Measurements from ENCODE around the gene ADGRG1.
A peak's percentile ranks its signal among the peaks of the same experiment; 100 is the strongest.

The ADGRG1 gene

GRCh38 chr16:57620335-57621231, 7.8 kb upstream of the ADGRG1 start:
- no peak for DNase-seq

- no peak for DNase-seq
Observed at GRCh38 chr16:57621521-57622271, 6.7 kb upstream of the ADGRG1 start.

DNA sequence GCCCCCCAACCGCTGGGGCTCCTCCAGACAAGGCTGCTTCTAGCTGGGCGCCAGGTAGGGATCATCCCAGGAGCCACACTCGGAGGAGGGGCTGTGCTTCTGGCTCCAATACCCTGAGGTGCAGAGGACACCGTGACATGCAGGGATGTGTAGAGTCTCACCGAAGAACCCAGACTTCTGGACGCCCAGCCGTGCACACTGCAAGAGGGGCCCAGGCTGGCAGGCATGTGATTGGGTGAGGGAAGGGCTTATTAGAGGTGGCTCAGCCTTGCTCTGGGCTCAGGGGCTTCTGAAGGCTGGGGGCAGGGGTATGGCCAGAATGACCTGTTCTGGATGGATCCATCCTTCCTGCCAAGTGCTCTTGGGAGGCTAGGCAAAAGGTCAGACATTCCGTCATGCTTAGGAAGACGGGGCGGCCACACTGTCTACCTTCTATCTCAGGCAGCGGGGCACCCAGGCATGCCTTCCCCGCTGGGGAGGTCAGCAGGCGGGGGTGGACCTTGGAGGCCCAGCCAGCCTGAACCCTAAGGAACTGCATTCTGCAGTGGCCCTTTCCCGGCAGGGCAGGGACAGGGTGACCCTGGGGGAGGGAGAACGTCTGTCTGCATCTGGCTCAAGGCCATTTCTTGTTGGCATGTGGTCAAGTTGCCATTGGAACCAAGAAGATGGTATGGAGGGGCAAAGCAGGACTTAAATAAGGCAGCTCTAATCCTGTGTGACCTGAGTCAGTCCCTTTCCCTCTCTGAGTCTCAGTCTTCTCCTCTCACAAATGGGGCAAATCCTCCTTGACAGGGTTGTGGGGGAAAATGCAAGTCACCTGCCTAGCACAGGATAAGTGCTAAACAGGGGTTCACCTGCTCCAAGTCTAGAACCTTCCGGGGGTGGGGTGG, 5.8 kb upstream of the ADGRG1 start:
- DNase-seq: no peak

DNA sequence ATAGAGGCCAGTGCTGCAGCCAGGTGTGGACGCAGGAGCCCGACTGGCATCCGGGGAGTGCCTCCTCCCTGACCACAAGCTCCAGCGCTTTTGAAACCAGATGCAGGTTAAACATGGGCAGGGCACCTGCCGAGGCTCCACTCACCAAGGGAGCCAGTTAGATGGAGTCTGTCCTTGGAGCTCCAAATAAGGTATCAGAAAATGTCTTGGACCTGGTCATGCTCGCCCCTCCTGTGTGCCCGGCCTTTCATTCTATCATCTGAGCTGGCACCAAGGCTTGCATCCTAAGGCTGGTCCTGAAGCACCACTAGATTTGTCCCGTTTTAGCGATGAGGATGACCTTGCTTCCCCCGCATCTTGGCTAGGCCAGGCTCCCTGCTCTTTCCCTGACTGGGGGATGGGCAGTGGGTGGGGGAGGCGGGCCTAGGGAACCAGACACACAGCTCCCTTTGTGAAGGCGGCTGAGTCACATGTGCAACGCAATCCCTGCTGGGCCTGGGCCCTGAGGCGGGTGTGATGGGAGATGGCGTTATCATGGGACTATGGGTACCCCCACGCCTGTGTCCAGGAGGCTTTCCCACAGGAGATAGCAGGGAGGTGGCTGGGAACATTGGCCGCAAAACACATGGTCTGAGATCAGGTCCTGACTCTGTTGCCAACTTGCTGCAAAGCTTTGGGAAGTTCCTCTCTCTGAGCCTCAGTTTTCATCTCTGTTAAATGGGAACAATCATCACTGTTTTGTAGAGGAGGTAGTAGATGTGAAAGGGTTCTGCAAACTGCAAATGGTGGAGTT, 5.0 kb upstream of the ADGRG1 start:
- no peak for DNase-seq

- DNase-seq: no peak
Observed at GRCh38 chr16:57624044-57624688, 4.3 kb upstream of the ADGRG1 start.

DNA sequence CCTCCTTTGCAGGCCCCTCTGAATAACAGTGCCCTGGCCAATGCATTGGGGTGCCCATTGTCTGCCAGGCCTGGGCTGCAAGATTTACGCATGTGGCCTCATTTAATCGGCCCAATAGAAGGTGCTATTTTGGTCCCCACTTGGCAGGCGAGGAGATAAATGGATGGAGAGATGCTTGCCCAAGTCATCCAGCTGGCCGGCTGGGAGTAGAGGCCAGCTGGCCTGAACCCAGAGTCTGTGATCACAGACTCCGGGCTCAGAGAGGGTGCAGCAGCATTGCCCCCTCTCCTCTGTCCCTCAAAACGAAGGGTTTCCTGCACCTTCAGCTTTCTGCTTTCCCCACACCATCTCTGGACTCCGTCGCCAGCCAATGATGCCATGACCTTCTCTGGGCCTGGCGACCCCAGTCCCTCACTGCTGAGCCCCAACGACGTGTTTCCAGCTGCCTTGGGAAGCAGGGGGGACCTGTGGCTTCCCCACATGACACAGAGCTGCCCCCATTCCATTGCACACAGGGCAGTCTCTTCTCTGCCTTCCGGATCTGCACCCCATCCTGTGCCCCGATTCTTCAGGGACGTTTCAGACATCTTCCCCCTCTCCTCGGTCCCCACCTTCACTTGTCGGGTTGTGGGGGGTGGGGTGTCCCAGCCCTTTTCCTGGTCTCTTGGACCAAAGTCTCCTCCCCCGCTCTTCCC, 3.5 kb upstream of the ADGRG1 start:
- no peak for DNase-seq

DNA sequence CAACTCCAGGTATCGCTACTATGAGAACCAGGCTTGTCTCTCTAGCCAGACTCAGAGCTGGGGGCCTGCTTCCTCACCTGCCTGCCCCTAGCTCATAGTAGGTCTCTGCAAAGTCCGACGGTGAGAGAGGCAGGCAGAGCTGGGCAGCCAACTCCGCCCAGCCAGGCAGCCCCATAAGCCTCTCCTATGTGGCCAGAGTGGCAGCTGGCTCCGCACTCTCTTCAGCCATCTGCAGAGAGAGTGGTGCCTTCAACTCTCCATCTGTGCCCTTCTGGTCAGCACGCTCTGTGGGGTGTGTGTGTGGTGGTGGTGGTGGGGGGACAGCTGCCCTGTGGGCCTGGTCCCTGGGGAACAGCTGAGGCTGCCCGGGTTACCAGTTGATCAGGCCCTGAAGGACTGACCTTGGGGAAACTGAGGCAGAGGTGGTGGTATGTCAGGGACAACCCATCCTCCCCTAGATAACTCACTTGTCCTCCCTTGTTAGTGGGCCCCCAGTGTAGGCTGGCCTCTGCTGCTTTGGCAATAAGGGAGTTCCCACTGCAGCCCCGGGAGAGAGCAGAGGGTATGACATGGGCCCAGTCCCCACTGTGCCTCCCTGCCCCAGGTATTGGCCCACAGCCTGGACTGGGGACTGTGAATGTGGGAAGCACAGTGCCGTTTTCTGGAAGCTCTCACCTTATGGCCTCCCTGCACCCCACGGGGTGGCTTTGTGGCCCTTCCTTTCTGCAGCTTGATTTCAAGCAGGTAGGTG, 1.8 kb upstream of the ADGRG1 start:
- peak; percentile 12 for DNase-seq

- DNase-seq: peak; percentile 16
Observed at GRCh38 chr16:57627184-57627871, 1.1 kb upstream of the ADGRG1 start.

DNA sequence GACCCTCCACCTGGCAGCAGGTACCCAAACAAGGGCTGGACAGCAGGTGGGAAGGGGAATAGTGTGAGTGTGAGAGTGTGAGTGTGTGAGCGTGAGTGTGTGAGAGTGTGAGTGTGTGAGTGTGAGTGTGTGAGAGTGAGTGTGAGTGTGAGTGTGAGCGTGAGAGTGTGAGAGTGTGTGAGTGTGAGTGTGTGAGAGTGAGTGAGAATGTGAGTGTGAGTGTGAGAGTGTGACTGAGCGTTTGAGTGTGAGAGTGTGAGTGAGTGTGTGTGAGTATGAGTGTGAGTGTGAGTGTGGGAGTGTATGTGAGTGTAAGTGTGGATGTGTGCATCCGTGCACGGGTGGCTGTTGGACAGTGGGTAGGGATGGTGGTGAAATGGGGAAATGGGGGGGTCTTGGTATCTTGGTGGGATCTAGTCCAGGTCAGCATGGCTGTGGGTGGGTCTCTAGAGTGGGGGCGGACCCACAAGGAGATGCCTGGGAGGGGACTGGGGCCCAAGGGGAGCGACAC, 408 bp downstream of the ADGRG1 start:
- DNase-seq: no peak

- no peak for DNase-seq
Observed at GRCh38 chr16:57629516-57630406, 1.3 kb downstream of the ADGRG1 start.

GRCh38 chr16:57630407-57630797, 2.0 kb downstream of the ADGRG1 start:
- DNase-seq: no peak

GRCh38 chr16:57630931-57631845, 2.8 kb downstream of the ADGRG1 start:
- peak; percentile 15 for DNase-seq

DNA sequence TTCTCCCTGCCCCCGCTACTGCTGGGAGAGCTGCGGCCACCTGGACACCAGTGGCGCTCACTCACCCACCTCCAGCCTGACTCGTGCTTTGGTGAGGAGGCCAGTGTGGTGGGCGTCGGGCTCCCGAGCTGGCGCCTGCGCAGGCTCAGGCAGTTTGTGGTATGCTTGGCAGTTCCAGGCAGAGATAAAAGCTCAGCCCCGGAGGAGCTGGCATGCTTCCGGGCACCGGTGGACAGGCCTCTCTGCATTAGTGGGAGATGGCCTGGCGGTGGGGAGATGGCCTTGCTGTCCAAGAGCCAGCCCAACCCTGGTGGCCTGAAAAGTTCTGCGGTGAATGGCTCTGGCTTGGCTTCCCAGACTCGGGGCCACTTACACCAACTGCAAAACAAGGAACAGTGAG, 4.1 kb downstream of the ADGRG1 start:
- DNase-seq: no peak

DNA sequence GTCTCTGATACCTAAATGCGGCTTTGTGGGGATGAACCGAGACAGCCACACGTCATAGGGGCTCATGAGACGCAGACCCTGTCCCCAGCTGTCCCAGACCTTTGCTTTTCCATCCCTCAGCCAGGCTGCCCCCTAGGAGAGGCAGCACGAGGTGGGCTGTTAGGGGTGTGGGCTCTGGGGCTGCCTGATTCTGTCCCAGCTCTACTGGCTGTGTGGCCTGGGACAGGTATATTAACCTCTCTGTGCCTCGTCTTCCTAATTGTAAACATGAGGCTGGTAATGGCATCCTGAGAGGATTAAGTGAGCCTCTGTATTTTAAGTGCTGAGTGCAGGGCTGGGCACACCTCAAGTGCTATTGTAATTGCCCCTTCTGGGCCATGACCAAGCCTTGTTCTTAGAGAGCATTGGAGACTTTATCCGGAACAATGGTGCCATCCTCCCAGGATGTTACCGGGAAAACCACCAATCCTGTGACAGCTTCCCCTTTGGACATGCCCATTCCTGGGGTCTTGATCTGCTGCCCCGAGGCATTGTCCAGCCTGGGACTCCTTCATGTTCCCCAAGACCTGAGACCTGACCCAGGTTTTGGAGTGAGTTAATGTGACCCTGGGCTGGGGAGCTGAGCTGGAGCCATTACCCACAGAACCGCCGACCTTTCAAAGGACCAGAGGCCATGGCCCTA, 5.1 kb downstream of the ADGRG1 start:
- no peak for DNase-seq

GRCh38 chr16:57634171-57634570, 5.7 kb downstream of the ADGRG1 start:
- DNase-seq: no peak

DNA sequence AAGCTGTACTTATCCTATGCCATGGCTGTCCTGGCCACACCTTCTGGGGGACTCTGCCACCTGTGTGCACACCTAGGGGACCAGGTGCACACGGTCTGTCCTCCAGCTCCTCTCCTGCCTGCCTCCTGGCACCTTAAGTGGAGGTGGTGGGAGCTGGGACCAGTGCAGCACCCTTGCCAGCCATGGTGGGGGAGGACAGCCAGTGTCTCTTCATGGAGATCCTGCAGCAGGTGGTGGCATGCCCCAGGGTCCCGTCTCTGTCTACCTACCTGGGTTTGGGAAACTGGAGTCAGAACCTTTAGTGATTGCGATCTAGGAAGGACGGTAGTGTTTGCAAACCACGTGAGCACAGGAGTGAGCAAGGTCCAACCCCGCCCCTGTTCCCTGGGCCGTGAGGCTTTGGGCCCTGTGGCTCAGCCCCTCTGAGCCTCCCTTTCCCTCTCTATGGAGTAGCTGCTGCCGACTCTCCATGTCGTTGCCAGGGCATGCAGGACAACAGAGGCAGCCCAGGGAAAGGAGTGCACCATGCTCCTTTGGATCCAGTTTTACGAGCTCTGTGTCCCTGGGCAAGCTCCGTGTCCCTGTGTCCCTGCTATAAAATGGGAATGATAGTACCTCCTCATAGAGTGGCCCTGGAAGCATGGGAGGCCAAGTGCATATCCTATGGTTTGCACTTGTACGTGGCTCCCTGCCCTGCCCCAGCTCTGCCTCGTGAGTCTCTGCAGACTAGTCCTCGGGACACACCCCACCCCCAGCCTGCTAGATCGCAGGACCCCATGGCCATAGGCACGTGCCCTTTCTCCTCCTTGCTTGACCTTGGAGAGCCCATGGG, 7.1 kb downstream of the ADGRG1 start:
- DNase-seq: no peak

Data from NCI-H82 (cell line).